Measurements from ENCODE around the gene PRND.

DNA sequence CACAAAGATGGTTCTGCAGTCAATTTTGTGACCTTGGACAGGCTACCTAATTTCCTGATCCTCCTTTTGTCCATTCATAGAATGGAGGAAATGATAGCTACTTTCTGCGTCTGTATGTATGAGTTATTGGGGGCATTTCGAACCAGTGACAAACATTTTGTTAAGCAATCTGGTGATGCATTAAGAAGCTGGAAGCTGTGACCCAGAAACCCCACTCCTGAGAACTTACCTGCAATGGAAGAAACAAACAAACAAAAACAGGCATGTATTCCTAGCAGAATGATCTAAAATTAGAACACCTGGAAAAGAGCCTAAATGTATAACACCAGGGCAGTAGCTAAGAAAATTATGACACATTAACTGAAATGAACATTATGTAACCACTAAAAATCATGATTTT lies 33.4 kb upstream of the PRND start:
- TF ChIP-seq, protein P1, sequence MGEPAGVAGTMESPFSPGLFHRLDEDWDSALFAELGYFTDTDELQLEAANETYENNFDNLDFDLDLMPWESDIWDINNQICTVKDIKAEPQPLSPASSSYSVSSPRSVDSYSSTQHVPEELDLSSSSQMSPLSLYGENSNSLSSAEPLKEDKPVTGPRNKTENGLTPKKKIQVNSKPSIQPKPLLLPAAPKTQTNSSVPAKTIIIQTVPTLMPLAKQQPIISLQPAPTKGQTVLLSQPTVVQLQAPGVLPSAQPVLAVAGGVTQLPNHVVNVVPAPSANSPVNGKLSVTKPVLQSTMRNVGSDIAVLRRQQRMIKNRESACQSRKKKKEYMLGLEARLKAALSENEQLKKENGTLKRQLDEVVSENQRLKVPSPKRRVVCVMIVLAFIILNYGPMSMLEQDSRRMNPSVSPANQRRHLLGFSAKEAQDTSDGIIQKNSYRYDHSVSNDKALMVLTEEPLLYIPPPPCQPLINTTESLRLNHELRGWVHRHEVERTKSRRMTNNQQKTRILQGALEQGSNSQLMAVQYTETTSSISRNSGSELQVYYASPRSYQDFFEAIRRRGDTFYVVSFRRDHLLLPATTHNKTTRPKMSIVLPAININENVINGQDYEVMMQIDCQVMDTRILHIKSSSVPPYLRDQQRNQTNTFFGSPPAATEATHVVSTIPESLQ (CRISPR knock-in tag; conservative IDR thresholded peaks at IDR 0.05), result no peak
- TF ChIP-seq, protein P2, sequence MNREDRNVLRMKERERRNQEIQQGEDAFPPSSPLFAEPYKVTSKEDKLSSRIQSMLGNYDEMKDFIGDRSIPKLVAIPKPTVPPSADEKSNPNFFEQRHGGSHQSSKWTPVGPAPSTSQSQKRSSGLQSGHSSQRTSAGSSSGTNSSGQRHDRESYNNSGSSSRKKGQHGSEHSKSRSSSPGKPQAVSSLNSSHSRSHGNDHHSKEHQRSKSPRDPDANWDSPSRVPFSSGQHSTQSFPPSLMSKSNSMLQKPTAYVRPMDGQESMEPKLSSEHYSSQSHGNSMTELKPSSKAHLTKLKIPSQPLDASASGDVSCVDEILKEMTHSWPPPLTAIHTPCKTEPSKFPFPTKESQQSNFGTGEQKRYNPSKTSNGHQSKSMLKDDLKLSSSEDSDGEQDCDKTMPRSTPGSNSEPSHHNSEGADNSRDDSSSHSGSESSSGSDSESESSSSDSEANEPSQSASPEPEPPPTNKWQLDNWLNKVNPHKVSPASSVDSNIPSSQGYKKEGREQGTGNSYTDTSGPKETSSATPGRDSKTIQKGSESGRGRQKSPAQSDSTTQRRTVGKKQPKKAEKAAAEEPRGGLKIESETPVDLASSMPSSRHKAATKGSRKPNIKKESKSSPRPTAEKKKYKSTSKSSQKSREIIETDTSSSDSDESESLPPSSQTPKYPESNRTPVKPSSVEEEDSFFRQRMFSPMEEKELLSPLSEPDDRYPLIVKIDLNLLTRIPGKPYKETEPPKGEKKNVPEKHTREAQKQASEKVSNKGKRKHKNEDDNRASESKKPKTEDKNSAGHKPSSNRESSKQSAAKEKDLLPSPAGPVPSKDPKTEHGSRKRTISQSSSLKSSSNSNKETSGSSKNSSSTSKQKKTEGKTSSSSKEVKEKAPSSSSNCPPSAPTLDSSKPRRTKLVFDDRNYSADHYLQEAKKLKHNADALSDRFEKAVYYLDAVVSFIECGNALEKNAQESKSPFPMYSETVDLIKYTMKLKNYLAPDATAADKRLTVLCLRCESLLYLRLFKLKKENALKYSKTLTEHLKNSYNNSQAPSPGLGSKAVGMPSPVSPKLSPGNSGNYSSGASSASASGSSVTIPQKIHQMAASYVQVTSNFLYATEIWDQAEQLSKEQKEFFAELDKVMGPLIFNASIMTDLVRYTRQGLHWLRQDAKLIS (CRISPR knock-in tag; IDR thresholded peaks at IDR 0.05), result no peak
- TF ChIP-seq, protein P3, sequence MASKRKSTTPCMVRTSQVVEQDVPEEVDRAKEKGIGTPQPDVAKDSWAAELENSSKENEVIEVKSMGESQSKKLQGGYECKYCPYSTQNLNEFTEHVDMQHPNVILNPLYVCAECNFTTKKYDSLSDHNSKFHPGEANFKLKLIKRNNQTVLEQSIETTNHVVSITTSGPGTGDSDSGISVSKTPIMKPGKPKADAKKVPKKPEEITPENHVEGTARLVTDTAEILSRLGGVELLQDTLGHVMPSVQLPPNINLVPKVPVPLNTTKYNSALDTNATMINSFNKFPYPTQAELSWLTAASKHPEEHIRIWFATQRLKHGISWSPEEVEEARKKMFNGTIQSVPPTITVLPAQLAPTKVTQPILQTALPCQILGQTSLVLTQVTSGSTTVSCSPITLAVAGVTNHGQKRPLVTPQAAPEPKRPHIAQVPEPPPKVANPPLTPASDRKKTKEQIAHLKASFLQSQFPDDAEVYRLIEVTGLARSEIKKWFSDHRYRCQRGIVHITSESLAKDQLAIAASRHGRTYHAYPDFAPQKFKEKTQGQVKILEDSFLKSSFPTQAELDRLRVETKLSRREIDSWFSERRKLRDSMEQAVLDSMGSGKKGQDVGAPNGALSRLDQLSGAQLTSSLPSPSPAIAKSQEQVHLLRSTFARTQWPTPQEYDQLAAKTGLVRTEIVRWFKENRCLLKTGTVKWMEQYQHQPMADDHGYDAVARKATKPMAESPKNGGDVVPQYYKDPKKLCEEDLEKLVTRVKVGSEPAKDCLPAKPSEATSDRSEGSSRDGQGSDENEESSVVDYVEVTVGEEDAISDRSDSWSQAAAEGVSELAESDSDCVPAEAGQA (IDR thresholded peaks at IDR 0.05; ENCODE audit: low read depth), result no peak
- TF ChIP-seq, protein P3 (CRISPR knock-in tag; IDR thresholded peaks at IDR 0.05; ENCODE audit: borderline replicate concordance), result no peak
- TF ChIP-seq POLR2AphosphoS2 (IDR thresholded peaks at IDR 0.05; ENCODE audit: low read depth, low read length), result no peak
- no peak for TF ChIP-seq GTF2F1 (IDR thresholded peaks at IDR 0.05; ENCODE audit: low read length)
- TF ChIP-seq, protein P4, sequence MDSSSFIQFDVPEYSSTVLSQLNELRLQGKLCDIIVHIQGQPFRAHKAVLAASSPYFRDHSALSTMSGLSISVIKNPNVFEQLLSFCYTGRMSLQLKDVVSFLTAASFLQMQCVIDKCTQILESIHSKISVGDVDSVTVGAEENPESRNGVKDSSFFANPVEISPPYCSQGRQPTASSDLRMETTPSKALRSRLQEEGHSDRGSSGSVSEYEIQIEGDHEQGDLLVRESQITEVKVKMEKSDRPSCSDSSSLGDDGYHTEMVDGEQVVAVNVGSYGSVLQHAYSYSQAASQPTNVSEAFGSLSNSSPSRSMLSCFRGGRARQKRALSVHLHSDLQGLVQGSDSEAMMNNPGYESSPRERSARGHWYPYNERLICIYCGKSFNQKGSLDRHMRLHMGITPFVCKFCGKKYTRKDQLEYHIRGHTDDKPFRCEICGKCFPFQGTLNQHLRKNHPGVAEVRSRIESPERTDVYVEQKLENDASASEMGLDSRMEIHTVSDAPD (CRISPR knock-in tag; IDR thresholded peaks at IDR 0.05), result no peak
- no peak for TF ChIP-seq SUZ12 (IDR thresholded peaks at IDR 0.05; ENCODE audit: low read depth, low read length)
- no peak for TF ChIP-seq EZH2 (conservative IDR thresholded peaks at IDR 0.05; ENCODE audit: low read depth, low read length)
- TF ChIP-seq HNRNPH1 (optimal IDR thresholded peaks at IDR 0.05; ENCODE audit: low read depth, low read length), result no peak
- TF ChIP-seq, protein P5, sequence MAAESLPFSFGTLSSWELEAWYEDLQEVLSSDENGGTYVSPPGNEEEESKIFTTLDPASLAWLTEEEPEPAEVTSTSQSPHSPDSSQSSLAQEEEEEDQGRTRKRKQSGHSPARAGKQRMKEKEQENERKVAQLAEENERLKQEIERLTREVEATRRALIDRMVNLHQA (CRISPR knock-in tag; IDR thresholded peaks at IDR 0.05), result no peak
- TF ChIP-seq POLR2A (IDR thresholded peaks at IDR 0.05; ENCODE audit: insufficient read depth in 1 of 2, low read depth in 2 of 2, low read length in 2 of 2), result no peak

All from HepG2 (cell line).